HG03045 (cell line): ENCODE data around the gene LMAN1L.

ENCODE experiments used
- ATAC-seq: cut with Tn5 transposase; IDR thresholded peaks from one replicate; pipeline ENCODE4 v1.9.1; 2021; ENCODE audit warnings: mild to moderate bottlenecking, moderate library complexity; ENCODE audit not compliant: unreplicated experiment

Gene LMAN1L

DNA sequence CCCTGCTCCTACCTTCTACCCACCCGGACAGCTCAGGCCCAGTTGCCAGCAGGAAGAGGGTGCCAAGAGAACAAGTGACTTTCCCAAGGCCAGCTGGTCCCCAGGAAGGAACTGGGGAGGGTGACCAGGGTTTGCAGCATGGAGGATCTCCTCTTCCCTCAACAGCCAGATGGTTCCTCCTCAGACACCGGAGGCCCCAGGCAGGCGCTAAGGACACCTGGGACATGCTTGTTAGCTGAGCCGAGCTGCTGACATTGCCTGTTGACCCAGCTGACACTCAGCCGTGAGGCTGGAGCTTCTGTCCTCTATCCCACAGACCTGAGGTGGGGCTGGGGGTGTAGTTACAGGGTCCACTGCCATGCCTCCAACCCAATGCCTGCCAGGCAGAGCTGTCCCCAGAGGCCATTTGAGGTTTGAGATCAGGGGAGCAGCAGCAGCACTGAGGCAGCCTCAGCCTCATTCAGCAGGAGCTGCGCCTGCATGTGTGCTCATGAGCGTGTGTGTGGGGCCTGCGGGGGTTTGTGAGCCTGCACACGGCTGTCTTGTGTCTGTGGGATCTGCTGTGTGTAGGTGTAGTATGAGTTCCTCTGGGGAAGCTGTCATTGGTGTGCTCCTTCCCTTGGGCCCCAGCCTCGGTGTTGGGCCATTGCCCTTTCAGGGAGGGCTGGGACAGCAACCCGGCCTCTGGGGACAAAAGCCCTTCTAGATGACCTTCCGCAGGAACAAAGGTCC, 20.9 kb downstream of the LMAN1L start:
- no peak for ATAC-seq

DNA sequence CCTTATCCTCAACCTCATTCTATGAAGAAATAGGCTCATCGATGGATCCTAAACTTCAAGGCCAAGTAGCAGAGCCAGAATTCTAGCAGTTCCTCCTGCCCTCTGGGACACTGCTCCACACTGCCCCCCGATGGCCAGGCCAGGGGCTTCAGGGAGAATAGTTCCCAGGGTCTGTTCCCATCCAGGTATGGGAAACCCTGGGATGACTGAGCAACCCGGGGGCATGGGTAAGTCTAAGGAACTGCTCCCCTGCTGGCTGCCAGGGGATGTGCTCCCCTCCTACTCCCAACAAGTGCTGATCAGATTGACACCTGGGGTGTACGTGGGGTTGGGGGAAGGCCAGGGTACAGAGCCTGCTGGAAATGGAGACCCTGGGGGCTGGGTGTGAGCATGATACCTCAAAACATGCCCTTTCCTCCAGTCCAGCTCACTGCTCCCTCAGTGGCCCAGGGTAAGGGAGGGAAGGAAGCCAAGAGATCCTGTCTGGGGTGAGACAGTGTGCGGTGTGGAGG, 22.7 kb downstream of the LMAN1L start:
- no peak for ATAC-seq

- no peak for ATAC-seq
Observed at GRCh38 chr15:74836846-74837245, 24.2 kb downstream of the LMAN1L start.

DNA sequence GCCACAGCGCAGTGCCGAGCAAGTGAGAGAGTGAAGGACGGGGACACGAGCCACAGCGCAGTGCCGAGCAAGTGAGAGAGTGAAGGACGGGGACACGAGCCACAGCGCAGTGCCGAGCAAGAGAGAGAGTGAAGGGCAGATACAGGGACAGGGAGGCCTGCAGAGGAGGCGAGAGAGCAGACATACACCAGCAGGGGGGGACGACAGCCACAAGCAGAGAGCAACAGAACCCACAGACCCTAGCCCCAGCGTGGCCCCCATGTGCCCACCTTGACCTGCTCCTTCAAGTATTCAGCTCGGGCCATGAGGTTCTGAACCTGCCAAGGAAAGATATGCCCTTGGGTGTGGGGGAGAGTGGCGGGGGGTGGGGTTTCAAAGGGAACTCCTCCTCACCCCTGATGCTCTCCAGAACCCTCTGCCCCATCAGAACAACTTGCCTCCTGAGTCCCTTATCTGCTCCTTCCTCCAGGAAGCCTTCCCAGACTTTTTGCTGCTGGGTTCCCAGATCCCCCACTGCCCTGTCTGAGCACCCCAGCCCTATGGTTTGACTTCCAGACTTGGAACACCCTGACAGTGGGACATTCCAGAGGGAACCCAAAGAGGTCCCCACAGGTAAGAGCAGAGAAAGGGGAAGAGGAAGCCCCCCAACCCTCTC, 25.0 kb downstream of the LMAN1L start:
- no peak for ATAC-seq

GRCh38 chr15:74838137-74838516, 25.5 kb downstream of the LMAN1L start:
- no peak for ATAC-seq

DNA sequence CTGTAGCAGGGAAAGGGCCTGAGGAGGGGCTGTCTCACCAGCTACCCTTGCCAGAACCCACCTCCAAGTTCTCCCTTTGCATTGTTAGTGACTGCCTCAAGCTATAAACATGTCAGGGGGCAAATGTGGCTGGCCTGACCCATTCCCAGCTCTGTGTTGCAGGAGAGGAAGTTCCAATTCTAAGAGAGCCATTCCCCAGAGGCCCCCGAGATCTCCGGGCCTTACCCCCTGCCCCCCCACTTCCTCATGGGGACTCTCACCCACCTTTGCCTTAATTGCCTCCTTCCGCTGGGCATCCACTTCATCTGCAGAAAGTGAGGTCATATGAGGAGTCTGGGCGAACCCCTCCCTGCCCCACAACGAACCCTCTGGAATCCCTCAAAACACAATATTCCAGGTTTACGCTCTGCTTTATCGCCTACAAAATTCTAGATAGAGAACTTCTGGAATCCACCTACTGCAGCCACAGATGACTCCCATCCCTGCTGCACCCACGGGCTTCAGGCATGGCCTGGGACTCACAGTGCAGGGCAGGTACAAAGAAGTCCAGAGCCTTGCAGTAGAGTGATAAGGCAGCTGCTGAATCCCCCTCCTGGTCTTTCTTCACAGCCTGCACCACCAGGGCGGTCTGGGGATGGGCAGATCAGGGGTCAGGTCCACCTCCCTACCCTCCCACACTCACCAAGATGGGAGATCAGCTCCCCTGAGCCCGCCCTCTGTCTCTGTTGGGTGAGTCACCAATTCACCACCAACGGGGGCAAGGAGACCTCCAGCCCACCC, 26.3 kb downstream of the LMAN1L start:
- no peak for ATAC-seq

DNA sequence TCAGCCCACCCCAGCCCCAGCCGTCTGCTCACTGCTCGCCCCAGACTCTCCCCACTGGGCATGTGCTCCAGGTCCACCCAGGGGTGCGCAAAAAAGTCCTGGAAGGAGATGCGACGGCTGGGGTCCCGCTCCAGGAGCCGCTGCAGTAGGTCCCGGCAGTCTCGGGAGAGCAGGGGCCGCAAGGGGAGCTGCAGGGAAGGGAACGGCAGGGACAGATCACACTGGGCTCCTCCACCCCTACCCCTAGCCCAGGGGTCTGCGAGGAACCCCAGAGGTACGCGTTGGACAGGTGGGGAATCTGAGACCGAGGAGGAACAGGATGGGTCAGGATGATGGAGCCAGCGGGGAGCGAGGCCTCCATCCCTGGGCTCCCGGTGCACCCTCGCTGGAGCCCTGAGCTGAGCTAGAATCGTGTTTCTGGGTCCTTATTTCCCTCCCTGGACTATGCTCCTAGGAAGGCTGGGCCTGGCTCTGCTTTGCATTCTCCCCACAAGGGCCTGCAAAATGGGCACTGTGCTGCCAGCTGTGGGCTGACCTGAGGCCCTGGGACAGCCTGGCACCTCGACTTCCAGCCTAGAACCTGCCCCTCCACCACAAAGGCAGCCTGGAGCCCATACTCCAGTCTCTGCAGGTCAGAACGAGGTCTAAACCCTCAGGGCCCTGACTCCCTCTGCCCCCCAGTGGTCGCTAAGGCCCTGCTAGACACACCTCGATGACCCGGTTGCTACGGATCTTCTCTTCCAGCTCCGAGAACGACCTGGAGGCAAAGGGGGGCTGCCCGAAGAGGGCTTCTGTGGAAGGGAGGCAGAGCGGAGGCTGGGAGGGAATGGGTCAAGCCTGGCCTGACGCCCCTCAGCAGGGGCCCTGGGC, 27.1 kb downstream of the LMAN1L start:
- ATAC-seq, result no peak

DNA sequence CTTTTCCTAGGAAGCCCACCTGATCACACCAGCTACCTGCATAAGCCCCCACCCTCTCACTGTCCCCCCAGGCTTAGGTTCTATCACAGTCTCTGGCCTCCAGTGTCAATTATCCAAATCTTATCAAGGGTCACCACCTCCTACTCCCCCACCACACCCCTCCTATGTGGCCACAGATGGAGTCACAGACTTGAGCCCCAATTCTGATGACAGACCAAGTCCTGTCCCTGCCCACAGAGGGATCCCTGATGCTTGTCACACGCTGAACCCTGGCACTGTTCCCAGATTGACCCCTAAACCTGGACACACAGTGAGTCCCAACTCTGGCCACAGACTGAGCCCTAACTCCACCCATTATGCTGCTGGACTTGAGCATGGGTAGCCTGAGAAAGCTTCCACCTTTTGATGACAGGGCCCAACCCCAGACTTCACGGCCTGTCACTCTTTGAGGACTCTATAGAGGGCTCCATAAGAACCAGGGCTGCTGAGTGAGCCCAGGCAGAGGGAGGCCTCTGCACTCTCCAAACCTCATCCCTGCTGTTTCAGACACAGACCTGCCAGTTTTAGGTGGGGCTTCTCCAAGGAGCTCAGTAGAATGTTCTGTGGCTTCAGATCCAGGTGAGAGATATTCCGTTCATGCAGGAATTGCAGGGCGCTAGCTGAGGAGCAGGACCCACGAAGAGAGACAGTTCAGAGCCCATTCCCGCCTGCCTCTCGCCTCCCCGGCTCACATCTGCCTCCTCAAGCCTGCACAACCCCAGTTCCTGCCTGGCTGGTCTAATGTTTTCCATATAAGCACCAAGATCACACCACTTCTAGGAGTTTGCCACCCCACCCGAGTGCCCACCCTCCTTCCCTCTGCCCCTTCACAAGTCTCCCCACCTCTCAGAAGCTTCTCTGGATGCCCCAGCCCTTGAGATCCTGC, 28.5 kb downstream of the LMAN1L start:
- ATAC-seq, result no peak

- ATAC-seq, result no peak
Observed at GRCh38 chr15:74841891-74842373, 29.3 kb downstream of the LMAN1L start.

DNA sequence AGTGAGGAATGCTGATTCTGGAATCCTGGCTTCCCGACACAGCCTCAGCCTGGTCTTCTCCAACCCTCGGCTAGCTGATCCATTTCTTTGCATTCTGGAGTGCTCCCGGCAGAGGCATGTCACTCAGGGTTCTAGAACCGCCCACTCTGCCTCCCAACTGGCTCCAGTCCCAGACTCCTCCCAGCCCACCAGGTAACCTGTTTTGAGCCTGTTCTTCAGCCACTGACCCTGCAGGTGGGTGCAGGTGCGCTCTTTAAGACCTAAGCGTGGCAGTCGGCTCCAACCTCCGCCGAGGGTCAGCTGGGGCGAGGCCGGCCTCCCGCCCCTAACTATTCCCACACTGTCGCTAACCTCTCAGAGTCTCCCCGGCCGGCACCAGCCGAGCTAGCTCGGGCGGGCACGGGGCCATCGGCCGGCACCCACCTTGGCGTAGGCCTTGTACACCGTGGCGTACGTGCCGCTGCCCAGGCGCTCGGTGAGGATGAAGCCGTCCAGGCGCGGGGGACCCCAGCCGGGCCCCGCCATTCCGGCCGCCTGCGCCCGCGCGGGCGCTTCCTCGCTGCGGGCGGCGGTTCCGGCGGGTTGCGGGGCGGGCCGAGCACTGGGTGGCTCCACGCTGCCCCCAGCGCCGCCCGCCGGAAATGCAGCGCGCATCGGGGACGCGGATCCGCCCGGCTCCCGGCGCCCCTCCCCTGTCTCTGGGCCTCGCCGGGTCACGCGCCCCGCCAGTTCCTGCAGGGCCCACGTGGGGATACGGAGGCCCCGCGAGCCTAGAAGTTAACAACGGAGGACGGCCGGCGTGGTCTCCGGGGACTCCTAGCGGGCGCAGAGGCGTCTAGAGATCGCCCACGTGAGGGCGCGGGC, 30.2 kb downstream of the LMAN1L start, which contains the start of gene ULK3:
Gene ULK3 (minus strand): TSS at position 576 of the 864 bp plus-strand sequence. CDS start 51 bp downstream, at position 525.
- peak; percentile 86 for ATAC-seq

DNA sequence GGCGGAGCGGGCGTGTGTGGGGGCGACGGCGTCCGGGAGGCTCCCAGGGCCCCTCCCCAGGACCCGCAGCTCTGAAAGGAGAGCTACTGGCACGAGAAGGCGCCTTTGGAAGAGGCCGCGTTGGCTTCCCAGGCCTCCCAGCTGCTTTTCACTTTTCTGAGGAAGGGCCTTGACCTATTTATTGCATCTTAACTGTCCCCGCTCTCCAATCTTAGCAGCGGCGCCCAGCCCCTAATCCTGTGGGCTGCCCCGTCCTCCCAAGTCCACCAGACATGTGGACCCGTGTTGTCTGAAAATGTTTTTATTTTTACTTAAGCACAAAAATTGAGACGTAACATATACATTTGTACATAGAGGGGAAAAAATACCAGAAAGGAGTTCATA, 30.8 kb downstream of the LMAN1L start:
- no peak for ATAC-seq

DNA sequence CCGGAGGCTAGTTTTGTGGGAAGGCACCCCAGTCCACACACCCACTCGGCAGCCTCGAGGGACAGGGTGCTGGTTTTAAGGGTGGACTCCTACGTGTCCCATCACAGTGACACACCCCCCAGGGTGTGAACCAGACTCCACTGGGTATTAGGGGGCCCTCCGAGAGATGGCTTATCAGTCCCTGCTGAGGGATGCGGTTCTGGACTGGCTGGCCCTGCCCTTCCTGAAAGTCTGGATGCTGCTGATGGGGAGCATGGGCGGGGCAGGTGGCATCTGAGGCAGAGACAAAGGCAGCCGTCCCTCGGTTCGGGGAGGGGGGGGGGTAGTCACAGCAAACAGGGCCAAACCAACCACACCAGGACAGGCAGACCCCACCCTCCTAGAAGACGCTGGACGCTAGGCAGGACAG, 31.3 kb downstream of the LMAN1L start:
- no peak for ATAC-seq

- no peak for ATAC-seq
Observed at GRCh38 chr15:74844319-74845207, 31.9 kb downstream of the LMAN1L start.

DNA sequence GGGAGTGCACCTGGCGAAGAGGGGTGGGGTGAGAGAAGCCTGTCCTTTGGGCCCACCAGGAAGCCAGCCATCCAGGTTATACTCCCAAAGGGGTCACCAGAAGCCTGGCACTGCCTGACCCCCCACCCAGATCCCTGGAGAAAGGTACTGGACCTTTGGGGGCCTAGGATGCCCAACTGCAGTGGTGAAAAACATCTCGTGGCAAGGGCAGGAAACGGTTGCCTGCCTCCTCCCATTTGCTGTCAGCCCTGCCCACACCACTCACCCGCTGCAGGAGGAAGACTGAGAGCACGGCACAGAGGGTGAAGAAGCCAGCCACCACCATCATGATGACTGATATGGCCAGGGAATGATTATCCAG, 32.6 kb downstream of the LMAN1L start:
- no peak for ATAC-seq

GRCh38 chr15:74845581-74845980, 32.9 kb downstream of the LMAN1L start:
- ATAC-seq, result no peak

DNA sequence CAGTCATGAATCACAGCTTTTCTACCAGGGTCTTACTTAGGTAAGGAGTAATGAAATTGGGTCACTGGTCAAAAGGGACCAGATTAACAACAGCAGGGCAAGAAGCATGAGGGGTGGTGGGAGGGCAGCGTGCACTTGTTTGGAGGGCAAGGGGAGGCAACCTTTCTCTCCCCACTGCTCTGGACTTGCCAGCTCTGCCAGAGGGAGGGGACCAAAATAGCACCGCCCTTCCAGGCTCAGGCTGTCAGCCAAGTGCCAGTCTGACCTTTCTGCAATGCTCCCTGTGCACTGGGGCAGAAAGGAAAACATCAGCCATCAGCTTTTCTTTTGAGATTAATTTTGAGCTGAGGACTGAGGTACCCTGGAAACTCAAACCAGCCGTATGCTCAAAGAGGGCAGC, 34.8 kb downstream of the LMAN1L start:
- ATAC-seq, result no peak

DNA sequence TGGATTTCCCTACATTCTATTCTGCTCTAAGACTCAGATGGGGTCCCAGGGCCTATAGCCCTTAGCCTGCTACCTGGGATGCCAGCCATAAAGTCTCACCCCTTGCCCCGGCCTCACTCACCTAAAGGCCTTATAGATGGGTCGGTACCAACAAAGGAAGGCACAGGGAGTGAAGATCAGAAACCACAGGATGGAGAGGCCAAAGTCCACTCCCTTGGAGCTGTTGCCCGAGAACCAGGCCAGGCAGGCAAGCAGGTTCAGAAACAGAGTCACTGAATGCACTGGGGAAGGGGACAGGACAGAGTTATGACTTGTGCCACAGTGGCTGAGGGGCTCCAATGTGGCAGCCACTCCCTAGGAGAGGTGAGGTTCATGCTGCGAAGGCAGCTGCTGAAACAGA, 37.8 kb downstream of the LMAN1L start:
- ATAC-seq, result no peak

DNA sequence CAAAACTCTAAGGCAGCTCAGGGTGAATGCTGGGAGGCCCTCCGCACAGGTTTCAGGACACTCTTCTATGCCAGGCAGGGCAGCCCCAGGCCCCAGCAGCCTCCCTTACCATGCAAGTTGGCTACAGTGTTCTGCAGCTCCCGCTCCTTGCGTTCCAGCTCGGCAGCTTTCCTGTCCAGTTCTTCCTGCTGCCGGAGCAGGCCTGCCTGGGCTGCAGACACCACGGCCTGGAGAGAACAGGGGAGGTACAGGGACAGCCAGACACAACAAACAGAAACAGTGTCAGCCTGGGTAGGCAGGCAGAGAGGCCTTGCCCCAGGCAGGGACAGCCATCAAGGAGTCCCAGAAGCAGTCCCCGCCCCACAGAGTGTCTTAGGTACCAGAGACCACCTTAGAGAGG, 39.3 kb downstream of the LMAN1L start:
- ATAC-seq, result no peak
